ENCODE results near the gene EEF2K. TPM values are rescaled to one million over a fixed set of nuclear protein-coding genes. Genes with fewer than 3 reads are reported as not detected.

EEF2K gene
- polyA plus RNA-seq, 2 of the 4 experiments (the other 2 are of a cell fraction), result 8.2 to 9.4 TPM

GRCh38 chr16:22307838-22308237, 101.8 kb downstream of the EEF2K start:
- DNase-seq (ENCODE audit: low read depth in 1 of 2, low spot score in 1 of 2), result no peak
- H3K9me3 ChIP-seq, result no peaks in the 10 kb centered on the region
- no peak for ATAC-seq
- H3K4me1 ChIP-seq, result no peaks in the 10 kb centered on the region
- TF ChIP-seq POLR2AphosphoS2 (conservative IDR thresholded peaks at IDR 0.05; ENCODE audit: low read length) (no peak), SMC3 (IDR thresholded peaks at IDR 0.05) (no peak), BCL3 (IDR thresholded peaks at IDR 0.05) (no peak), MAZ (IDR thresholded peaks at IDR 0.05; ENCODE audit: borderline replicate concordance, low read depth, low read length) (no peak), FOSL2 (IDR thresholded peaks at IDR 0.05) (no peak), FOSL2 (CRISPR knock-in tag; IDR thresholded peaks at IDR 0.05) (no peak), HOXB13 (CRISPR knock-in tag; IDR thresholded peaks at IDR 0.05; ENCODE audit: low read depth) (no peak), MAFK (IDR thresholded peaks at IDR 0.05; ENCODE audit: partially characterized antibody) (no peak), E2F6 (IDR thresholded peaks at IDR 0.05; ENCODE audit: borderline replicate concordance, low read depth) (no peak), EHF (CRISPR knock-in tag; IDR thresholded peaks at IDR 0.05) (no peak), KDM5A (IDR thresholded peaks at IDR 0.05) (no peak), EP300 (IDR thresholded peaks at IDR 0.05) (no peak), JUNB (IDR thresholded peaks at IDR 0.05) (no peak), CHD2 (IDR thresholded peaks at IDR 0.05; ENCODE audit: low read length, partially characterized antibody) (no peak)
- TF ChIP-seq, protein P1, sequence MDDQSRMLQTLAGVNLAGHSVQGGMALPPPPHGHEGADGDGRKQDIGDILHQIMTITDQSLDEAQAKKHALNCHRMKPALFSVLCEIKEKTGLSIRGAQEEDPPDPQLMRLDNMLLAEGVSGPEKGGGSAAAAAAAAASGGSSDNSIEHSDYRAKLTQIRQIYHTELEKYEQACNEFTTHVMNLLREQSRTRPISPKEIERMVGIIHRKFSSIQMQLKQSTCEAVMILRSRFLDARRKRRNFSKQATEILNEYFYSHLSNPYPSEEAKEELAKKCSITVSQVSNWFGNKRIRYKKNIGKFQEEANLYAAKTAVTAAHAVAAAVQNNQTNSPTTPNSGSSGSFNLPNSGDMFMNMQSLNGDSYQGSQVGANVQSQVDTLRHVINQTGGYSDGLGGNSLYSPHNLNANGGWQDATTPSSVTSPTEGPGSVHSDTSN (IDR thresholded peaks at IDR 0.05), result no peak
- TF ChIP-seq, protein P2, sequence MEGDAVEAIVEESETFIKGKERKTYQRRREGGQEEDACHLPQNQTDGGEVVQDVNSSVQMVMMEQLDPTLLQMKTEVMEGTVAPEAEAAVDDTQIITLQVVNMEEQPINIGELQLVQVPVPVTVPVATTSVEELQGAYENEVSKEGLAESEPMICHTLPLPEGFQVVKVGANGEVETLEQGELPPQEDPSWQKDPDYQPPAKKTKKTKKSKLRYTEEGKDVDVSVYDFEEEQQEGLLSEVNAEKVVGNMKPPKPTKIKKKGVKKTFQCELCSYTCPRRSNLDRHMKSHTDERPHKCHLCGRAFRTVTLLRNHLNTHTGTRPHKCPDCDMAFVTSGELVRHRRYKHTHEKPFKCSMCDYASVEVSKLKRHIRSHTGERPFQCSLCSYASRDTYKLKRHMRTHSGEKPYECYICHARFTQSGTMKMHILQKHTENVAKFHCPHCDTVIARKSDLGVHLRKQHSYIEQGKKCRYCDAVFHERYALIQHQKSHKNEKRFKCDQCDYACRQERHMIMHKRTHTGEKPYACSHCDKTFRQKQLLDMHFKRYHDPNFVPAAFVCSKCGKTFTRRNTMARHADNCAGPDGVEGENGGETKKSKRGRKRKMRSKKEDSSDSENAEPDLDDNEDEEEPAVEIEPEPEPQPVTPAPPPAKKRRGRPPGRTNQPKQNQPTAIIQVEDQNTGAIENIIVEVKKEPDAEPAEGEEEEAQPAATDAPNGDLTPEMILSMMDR (IDR thresholded peaks at IDR 0.05), result no peak
- H3K4me3 ChIP-seq, result no peak overlapping the region
- no peak overlapping the region for H3K27ac ChIP-seq
- CTCF ChIA-PET, result interaction anchor here (0.6 to 16.3 kb wide), 4 partner anchors 7 to 764 kb away, joined by 3 to 160 read pairs (median 22); no protein-coding TSS in a partner anchor
- H3K4me2 ChIP-seq, result no peak overlapping the region
- 98% methylated on average over 5 of the region's 10 CpGs for WGBS (ENCODE audit: missing lambda C conversion rate)
- FAIRE-seq, result no peak
- POLR2A ChIA-PET, result no interaction called here

- Histone ChIP-seq H3K27ac (no peak overlapping the region), H3K4me2 (no peak overlapping the region), H3K4me3 (no peak overlapping the region), H3K9me3 (no peaks in the 10 kb centered on the region), H3K4me1 (no peaks in the 10 kb centered on the region)
- ATAC-seq (no peak), FAIRE-seq (no peak), DNase-seq (ENCODE audit: low read depth in 1 of 2, low spot score in 1 of 2) (no peak)
- no peak for TF ChIP-seq HOXB13 (CRISPR knock-in tag; IDR thresholded peaks at IDR 0.05; ENCODE audit: low read depth)
- no peak for TF ChIP-seq EHMT2 (IDR thresholded peaks at IDR 0.05; ENCODE audit: low read depth)
- TF ChIP-seq MAZ (IDR thresholded peaks at IDR 0.05; ENCODE audit: borderline replicate concordance, low read depth, low read length), result no peak
- no peak for TF ChIP-seq NFE2L2 (conservative IDR thresholded peaks at IDR 0.05; ENCODE audit: low read length)
- TF ChIP-seq, protein P3, sequence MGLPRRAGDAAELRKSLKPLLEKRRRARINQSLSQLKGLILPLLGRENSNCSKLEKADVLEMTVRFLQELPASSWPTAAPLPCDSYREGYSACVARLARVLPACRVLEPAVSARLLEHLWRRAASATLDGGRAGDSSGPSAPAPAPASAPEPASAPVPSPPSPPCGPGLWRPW (IDR thresholded peaks at IDR 0.05), result no peak
- TF ChIP-seq KDM1A (IDR thresholded peaks at IDR 0.05; ENCODE audit: low read depth), result no peak
- TF ChIP-seq TP53 (CRISPR knock-in tag; IDR thresholded peaks at IDR 0.05), result no peak
- TF ChIP-seq ZFP36 (IDR thresholded peaks at IDR 0.05; ENCODE audit: borderline replicate concordance, partially characterized antibody), result no peak
- no peak for TF ChIP-seq MAX (IDR thresholded peaks at IDR 0.05)
- no peak for TF ChIP-seq ZNF302 (CRISPR knock-in tag; IDR thresholded peaks at IDR 0.05)
- no peak for TF ChIP-seq ZC3H11A (IDR thresholded peaks at IDR 0.05)
- no peak for TF ChIP-seq POLR2A (IDR thresholded peaks at IDR 0.05; ENCODE audit: low read length)
- ChIA-PET CTCF (interaction anchor here (1.4 to 16.3 kb wide), 4 partner anchors 8 to 34 kb away, joined by 5 to 160 read pairs (median 24); no protein-coding TSS in a partner anchor), POLR2A (no interaction called here)
- WGBS (ENCODE audit: missing lambda C conversion rate), result 91% methylated on average over 24 of the region's 24 CpGs
These were observed 102.9 kb downstream of the EEF2K start for GRCh38 chr16:22308824-22309520.
